Left forelimb (tissue), 1 donor: Measurements from ENCODE around the gene BOD1.

Experiments
- DNase-seq: peaks from one replicate; pipeline ENCODE4 v3.0.0-alpha.2; 2018; ENCODE audit warnings: low spot score

The BOD1 gene

GRCh38 chr5:173640156-173640804 lies 23.8 kb upstream of the BOD1 start:
- DNase-seq = no peak

- no peak for DNase-seq
Observed at GRCh38 chr5:173638126-173639040, 21.9 kb upstream of the BOD1 start.

GRCh38 chr5:173637340-173637739 lies 20.9 kb upstream of the BOD1 start:
- no peak for DNase-seq

GRCh38 chr5:173634465-173634983 lies 18.1 kb upstream of the BOD1 start:
- no peak for DNase-seq

GRCh38 chr5:173633304-173633703 lies 16.9 kb upstream of the BOD1 start:
- no peak for DNase-seq

GRCh38 chr5:173631478-173631877 lies 15.0 kb upstream of the BOD1 start:
- no peak for DNase-seq

- no peak for DNase-seq
Observed at GRCh38 chr5:173630724-173631365, 14.4 kb upstream of the BOD1 start.

- DNase-seq = no peak
Observed at GRCh38 chr5:173629628-173630027, 13.2 kb upstream of the BOD1 start.

GRCh38 chr5:173628501-173628900 lies 12.1 kb upstream of the BOD1 start:
- DNase-seq = no peak

GRCh38 chr5:173627860-173628392 lies 11.5 kb upstream of the BOD1 start:
- no peak for DNase-seq

GRCh38 chr5:173627271-173627670 lies 10.8 kb upstream of the BOD1 start:
- DNase-seq = no peak

GRCh38 chr5:173626505-173626820 lies 10.0 kb upstream of the BOD1 start:
- no peak for DNase-seq

- no peak for DNase-seq
Observed at GRCh38 chr5:173625673-173626504, 9.4 kb upstream of the BOD1 start.

GRCh38 chr5:173625261-173625660 lies 8.8 kb upstream of the BOD1 start:
- DNase-seq = no peak

- DNase-seq = no peak
Observed at GRCh38 chr5:173624282-173624681, 7.8 kb upstream of the BOD1 start.

- no peak for DNase-seq
Observed at GRCh38 chr5:173623789-173624188, 7.3 kb upstream of the BOD1 start.

- DNase-seq = no peak
Observed at GRCh38 chr5:173623296-173623771, 6.9 kb upstream of the BOD1 start.

GRCh38 chr5:173622183-173623047 lies 6.0 kb upstream of the BOD1 start:
- no peak for DNase-seq

- DNase-seq = no peak
Observed at GRCh38 chr5:173620784-173621183, 4.3 kb upstream of the BOD1 start.

GRCh38 chr5:173618927-173619519 lies 2.6 kb upstream of the BOD1 start:
- no peak for DNase-seq
